WI38 (cell line): ENCODE measurements around the gene SUDS3.

Experiments
- H3K4me3 ChIP-seq: 2 replicates; pipeline ENCODE4 v1.5.1; 2011; ENCODE audit warnings: low read depth, mild to moderate bottlenecking, control low read depth, low read length
- TF ChIP-seq, protein P1 (sequence below): IDR thresholded peaks from 2 replicates; pipeline ENCODE4 v1.5.1; 2012; ENCODE audit warnings: low read depth, mild to moderate bottlenecking, control low read depth, low read length

Gene SUDS3

DNA sequence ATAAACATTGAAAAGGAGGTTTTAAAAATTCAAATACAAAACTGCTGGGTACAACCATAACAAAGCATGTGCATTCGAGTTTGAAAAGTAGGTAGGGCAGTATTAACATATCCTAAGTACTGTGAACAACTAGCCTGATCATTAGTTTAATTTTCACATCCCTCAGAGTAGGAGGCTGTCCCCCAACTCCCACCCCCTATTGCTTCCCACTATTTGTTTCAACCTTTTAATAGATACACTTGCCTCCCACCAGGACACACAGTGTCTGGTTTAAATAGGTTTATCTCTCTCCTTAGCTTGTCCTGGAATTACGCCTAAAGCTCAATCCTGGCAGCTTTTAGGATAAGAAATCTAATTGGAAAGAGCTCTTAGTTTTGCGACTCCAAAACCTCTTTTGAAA lies 5.8 kb upstream of the SUDS3 start:
- TF ChIP-seq, protein P1, sequence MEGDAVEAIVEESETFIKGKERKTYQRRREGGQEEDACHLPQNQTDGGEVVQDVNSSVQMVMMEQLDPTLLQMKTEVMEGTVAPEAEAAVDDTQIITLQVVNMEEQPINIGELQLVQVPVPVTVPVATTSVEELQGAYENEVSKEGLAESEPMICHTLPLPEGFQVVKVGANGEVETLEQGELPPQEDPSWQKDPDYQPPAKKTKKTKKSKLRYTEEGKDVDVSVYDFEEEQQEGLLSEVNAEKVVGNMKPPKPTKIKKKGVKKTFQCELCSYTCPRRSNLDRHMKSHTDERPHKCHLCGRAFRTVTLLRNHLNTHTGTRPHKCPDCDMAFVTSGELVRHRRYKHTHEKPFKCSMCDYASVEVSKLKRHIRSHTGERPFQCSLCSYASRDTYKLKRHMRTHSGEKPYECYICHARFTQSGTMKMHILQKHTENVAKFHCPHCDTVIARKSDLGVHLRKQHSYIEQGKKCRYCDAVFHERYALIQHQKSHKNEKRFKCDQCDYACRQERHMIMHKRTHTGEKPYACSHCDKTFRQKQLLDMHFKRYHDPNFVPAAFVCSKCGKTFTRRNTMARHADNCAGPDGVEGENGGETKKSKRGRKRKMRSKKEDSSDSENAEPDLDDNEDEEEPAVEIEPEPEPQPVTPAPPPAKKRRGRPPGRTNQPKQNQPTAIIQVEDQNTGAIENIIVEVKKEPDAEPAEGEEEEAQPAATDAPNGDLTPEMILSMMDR: no peak
- H3K4me3 ChIP-seq: peak overlapping the region; percentile 96

DNA sequence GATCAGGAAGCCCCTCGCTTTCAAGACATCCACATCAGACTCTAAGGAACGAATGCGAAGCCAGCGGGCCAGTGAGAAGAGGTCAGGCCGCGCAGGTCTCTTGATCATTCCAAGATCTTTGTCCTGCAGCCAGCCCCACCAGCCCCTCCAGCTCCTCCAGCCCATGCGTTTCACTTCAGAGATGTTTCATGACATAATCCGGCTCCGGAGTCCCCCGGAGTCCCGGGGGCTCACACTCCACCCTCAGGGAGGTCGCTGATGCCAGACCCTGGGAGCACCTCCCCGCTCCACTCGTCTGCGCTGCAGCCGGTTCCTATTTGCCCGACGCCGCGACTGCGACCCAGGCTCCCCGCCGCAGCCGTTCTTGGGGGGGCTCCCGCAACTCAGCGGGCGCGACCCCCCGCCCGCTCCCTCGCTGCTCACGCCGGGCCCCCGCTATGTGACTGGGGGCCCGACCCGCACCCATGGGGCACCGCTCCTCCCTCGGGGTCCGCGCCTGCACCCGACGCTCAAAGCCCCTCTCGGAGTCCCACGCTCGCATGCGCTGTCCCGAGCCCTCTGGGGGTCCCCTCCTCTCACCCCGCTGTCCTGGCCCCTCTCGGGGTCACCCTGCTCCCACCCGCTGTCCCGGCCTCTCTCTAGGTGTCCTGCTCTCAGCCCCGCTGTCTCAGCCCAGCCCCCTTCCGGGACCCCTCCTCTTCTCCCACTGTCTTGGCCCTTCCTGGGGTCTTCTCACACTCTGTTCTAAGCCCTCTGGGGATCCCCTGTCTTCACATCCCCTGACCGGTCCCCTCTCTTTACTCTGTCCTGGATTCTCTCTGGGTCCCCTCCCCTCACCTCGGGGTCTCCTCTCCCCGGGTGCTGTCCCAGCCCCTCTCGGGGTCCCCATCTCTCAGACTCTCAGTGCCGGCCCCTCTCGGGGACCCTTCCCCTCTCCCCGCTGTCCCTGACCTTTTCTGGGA lies 4.8 kb upstream of the SUDS3 start:
- TF ChIP-seq, protein P1: no peak
- H3K4me3 ChIP-seq: peak overlapping the region; percentile 96

GRCh38 chr12:118372541-118373495 lies 3.5 kb upstream of the SUDS3 start, which contains the start of gene TAOK3:
TAOK3 (minus strand) TSS chr12:118372907; CDS start chr12:118255567, 117,340 bp downstream.
- H3K4me3 ChIP-seq: peak within 1 kb of the TSS; percentile 96
- TF ChIP-seq, protein P1: no peak

GRCh38 chr12:118373616-118374015 lies 2.7 kb upstream of the SUDS3 start:
- H3K4me3 ChIP-seq: peak overlapping the region; percentile 75
- TF ChIP-seq, protein P1: no peak

DNA sequence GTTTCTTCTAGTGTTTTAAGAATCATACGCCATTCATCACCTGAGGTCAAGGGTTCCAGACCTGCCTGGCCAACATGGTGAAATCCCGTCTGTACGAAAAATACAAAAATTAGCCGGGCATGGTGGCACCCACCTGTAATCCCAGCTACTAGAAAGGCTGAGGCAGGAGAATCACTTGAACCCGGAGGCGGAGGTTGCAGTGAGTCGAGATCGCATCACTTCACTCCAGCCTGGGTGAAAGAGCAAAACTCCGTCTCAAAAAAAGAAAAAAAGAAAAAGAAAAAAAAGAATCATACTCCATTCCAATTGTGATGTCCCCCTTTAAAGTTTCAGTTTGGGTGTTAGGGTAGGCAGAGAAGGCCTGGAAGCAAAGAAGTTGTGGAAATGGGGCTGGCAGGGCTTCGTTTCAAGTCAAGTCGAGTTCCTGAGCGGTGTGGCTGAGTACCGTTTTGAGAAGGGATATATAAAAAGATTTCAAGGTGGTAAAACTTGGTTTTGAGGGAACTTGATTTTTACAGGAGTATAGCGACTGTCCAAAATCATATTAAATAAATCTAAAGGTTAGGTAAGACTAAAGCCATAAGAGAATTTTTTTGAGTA lies 2.1 kb upstream of the SUDS3 start:
- no peak overlapping the region for H3K4me3 ChIP-seq

DNA sequence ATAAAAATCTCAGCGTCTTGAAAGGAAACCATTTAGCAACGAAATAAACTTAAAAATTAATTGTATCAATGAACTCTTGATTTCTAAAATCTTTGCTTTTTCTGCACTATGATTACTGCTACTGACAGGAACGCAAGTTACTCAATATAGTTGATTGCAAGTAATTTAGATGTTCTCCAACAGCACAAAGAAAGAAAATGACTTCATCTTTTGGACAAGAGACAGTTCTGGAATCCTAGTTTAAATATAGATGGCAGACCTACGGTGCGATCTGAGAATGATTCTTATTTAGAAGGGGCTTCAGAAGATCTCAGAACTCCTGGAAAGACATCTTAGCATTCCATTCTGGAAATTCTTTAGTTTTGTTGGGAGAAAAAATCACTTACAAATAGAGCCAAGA lies 1.4 kb upstream of the SUDS3 start:
- TF ChIP-seq, protein P1: no peak
- no peak overlapping the region for H3K4me3 ChIP-seq

More for the DNA sequence above, 2.1 kb upstream of the SUDS3 start:
- TF ChIP-seq, protein P1: no peak
